ENCODE data around the gene YY1.

GRCh38 chr14:100288382-100289185 lies 49.6 kb downstream of the YY1 start:
- TF ChIP-seq EZH2 (IDR thresholded peaks at IDR 0.05; ENCODE audit: insufficient read depth, low read length) = no peak
- TF ChIP-seq, protein P1, sequence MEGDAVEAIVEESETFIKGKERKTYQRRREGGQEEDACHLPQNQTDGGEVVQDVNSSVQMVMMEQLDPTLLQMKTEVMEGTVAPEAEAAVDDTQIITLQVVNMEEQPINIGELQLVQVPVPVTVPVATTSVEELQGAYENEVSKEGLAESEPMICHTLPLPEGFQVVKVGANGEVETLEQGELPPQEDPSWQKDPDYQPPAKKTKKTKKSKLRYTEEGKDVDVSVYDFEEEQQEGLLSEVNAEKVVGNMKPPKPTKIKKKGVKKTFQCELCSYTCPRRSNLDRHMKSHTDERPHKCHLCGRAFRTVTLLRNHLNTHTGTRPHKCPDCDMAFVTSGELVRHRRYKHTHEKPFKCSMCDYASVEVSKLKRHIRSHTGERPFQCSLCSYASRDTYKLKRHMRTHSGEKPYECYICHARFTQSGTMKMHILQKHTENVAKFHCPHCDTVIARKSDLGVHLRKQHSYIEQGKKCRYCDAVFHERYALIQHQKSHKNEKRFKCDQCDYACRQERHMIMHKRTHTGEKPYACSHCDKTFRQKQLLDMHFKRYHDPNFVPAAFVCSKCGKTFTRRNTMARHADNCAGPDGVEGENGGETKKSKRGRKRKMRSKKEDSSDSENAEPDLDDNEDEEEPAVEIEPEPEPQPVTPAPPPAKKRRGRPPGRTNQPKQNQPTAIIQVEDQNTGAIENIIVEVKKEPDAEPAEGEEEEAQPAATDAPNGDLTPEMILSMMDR (IDR thresholded peaks at IDR 0.05; ENCODE audit: insufficient read depth, low read depth, low read length) = no peak

All from astrocyte (in vitro differentiated cells and primary cell).